Epidermal melanocyte (primary cell): ENCODE results near the gene BTBD7.
A peak's percentile ranks its signal among the peaks of the same experiment; 100 is the strongest.
"Not testable (repeated sequence)": the region's sequence is repeated elsewhere in the genome, so short reads cannot be mapped to it uniquely, and the experiment has no call there.

Experiments used
- DNase-seq: peaks from one replicate; pipeline ENCODE4 v3.0.0; 2011; ENCODE audit warnings: low spot score; ENCODE audit not compliant: insufficient read length

Gene BTBD7

DNA sequence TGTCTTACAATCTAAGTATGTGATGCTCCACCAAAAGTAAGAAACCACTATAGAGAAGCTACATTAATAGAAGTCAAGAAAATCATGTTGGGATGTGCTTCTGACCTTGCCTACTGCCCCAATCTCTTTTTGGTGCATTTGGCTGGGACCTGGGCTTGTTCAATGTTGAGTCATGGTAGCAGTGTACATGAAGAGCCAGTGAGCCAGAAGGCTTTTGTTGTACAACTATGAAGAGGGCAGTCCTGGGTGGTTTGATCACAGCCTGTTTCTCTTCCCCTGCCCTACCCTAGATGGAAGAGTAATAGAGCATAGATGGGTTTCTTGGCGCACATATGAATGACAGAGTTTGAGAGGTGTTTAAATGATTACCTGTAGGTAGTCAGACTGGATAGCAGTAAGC is 69.4 kb downstream of the BTBD7 start:
- no peak for DNase-seq

DNA sequence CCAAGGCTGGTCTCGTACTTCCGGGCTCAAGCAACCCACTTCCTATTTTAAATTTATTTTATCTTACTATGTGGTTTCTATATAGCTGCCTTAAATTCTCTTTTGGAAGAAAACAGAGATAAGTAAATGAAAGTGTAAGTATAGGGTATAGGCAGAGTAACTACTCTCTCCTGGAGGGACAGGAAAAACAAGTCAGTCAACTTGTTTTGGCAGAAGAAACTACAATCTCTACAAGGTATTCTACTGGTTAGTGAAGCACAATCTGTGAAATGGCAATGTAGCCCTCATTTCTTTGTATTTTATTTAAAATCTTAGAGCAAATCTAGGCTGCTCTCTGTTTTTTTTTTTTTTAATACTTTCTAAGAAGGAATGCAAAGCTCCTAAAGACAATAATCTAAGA is 70.4 kb downstream of the BTBD7 start:
- DNase-seq, result no peak

DNA sequence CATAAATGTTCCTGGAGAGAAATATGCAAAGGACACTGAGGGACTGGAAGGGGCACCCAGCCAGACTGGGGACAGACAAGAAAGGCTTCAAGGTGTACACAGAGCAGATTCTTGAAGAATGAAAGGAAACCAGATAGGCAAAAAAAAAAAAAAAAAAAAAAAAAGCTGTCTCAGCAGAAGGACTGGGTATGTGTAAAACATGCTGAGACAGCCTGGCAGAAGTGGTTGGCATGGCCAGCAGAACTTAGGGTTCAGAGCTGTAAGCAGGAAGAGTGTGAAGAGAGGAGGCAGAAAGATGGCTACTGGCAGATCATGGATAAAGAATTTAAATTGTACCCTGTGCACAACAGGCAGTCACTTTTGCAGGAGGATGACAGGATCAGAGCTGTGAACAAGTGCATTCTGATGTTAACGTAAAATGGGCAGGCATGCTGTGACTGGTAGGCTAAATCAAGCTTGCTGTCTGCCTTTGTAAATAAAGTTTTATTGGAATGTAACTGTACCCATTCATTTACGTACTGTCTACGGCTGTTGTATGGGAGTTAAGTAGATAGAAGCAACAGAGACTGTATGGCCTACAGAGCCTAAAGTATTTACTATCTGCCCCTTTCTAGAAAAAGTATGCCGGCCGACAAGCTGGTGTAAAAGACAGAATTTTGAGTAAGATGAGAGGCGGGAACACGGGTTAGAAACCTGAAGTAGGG is 83.6 kb downstream of the BTBD7 start:
- DNase-seq, result no peak

DNA sequence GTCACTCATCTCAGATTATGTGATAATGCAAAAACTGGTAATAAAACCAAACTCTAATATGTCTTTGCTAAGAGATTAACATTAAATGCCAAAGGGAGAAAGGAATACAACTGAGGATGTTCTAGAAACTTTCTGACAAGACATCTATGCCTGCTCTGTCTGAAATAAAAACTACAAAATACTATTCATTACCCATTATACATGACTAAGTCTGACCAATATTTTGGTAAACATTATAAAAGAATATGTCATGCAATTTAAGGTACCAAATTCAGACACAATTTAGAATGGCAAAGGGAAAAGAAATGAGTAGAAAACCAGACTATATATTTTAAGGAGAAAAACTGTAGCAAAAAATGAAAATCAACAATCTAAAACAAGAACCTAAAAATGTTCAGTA is 86.3 kb downstream of the BTBD7 start:
- DNase-seq, result no peak

DNA sequence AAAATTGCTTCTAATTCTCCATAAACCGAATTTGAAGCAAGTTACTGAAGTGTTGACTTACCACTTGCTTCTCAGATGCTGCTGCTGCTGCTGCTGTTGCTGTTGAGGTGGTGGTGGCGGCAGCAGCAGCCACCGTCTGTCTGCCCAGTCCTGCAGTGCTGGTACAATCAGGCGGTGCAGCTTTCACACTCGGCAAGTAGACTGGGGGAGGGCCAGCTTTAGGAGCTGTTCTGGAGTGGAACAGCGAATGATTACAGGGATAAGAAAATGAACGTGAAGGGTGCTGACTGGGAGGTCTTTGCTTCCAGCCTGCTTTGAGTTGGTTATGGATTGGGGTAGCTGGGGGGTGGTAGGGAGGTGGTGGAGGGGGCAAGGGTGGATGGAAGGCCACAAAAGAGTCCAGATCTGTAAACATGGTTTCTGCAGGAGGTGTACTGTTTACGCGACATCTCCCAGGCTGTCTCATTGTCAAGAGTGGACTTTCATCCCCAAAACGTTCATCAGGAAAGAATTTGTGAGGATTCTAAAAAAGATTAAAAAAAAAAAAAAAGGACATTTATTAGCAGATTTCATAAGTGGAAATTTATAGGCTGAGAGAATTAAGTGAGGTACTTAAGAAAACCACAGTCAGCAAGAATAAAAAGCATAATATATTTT is 86.9 kb downstream of the BTBD7 start:
- DNase-seq, result no peak

DNA sequence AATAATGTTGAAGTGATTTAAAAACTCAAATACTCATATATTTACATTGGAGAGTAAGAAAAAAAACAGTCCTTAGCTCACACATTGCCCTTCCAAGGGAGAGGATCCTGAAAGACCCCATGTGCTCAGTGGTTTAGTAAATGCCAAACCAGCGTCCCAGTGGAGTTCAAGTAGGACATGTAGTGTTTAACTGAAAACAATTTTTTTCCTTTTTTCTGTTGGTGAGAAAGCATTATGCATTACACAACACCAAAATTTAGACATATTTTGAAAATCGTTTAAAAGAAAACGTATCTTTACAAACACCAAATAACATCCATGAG is 92.2 kb downstream of the BTBD7 start:
- no peak for DNase-seq

DNA sequence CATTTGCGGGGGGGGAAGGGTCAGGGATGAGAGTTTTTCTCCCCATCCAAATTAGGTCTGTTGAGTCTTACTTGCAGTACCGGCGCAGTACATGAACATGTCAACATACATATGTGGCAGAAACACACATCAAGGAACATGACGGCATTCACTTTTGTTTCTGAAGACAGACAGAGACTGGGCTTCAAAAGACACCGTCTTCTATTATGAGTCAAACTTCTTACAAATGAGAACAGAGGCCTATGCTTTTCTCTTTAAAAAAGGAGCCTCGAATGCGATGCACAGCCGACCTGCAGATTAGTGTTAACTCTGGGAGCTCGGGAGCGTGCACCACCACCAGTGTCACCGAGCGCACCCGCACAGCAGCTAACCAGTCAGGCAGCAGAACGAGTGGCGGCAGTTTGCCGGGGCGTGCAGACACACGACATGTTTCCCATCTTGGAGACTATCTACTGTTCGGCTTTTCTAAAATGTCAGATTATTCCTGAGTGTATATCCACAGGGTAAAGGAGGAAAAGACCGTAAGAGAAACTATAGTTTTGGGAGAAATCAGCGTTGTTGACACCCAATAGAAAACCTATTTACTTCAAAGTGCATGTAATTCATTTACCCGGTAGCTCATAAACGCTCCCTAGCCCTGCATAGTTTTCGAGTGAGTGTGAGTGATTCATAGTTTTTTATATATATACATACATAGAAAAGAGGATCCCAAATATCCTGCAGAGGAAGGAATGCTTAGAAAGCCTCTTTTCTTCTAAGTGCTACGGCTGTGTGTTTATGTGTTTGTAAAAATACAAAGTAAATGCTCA is 92.8 kb downstream of the BTBD7 start:
- DNase-seq, result no peak

DNA sequence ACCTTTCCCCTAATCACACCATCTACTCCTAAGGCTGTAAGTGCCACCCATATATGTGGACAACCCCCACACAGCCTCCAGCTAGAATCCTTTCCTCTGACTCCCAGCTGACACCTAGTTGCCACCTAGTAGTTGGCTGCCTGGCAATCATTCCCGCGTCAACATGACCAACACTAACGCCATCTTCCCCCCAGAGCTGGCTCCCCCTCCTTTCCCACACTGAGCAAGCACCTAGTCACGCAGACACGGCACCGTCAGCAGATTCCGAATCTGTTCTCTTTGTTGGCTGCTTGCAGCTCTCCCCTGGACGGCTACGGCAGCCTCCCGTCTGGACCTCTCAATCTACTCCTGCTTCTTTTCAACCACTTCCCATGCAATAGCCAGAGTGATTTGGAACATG is 98.0 kb downstream of the BTBD7 start:
- no peak for DNase-seq

DNA sequence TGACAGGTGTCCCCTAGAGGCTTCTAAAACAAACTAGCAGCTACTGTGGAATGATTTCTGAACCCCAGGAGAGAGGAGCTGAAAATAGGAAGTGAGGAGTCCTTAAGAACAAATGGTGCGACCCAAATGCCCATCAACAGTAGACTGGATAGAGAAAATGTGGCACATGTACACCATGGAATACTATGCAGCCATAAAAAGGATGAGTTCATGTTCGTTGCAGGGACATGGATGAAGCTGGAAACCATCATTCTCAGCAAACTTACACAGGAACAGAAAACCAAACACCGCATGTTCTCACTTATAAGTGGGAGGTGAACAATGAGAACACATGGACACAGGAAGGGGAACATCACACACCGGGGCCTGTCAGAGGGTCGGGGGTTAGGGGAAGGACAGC is 99.8 kb downstream of the BTBD7 start:
- DNase-seq, result not testable (repeated sequence)

DNA sequence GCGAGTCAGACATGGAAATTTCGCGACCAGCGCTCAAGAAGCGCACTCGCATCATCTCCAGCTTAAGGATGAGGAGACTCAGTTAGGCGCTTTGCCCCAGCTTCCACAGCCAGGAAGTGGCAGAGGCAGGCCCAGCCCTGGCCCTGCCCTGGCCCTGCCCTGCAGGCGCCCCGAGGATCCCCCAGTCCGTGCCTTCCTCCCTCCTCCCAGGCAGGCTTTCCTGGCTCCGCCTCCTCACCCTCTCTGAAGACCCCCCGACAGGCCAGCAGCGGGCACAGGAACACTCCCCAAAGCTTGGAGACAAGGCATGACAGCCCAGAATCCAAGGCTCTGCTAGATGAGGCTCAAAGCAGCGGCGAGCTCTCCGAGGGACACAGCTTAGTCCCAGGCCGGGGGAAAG is 100.7 kb downstream of the BTBD7 start:
- DNase-seq, result no peak

DNA sequence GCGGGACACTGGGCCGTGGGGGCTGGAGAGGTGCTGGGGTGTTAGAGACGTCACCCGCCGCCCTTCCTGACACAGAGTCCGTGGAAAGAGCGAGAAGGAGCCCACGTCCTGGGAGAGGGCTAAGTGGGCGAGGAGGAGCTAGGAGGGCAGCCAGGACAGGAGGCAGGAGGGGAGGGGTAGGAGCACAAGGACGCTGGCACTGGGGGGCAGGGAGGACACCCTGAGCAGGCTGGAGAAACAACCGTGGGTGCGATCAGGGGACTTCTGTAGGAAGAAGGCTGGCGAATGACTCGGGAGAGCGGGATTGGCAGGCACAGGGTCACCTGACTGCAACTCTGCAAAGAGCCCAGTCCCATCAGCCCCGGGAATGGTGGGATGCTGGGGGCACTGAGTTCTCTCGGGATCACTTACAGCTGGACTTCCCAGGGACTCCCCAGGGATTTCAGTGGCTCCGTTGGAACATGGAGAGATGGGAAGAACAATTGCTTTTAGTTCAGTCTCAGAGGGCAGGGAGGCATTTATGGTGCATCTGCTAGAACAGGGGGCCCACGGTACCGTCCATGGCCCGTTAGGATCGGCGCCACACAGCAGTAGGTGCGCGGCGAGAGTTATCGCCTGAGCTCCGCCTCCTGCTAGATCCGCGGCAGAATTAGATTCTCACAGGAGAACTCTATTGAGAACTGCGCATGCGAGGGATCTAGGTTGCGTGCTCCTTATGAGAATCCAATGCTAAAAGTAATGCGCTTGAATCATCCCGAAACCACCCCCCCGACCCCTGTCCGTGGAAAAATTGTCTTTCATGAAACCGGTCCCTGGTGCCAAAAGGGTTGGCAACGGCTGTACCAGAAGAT is 101.5 kb downstream of the BTBD7 start:
- no peak for DNase-seq

DNA sequence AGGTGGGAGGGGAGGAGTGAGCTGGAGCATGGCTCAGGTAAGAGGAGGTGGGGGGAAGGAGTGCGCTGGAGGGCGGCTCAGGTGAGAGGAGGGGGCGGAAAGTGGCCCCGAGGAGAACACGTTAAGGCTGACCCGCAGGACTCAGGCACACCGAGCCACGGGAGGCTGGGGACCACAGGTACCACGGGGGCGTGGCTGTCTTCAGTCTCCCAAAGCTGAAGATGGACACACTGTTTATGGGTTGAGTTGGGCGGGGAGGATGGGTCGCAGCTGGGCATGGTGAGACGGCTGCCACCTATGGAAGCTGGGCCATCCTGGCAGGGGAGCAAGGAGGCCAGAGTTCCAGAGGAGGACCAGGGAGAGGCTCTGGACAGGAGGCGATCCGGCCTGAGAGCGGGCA is 102.3 kb downstream of the BTBD7 start:
- DNase-seq, result no peak

DNA sequence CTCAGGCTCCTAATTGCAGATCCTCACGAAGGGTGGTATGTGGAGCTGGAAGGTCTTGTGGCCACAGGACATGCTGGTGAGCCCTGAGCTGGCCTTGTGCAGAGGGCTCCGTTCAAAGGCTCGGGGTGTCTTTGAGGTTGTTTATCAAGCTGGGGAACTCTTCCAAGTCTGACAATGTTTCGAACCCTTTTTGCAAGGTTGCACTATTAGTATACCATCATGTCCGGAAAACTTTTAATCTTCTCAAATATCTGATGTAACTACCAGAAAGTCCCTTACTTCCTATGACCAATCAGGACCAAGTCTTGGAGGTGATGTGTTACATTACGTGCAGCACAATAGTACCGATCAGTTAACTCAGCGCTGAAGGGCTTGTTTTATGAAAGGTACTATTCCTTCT is 104.3 kb downstream of the BTBD7 start:
- no peak for DNase-seq

DNA sequence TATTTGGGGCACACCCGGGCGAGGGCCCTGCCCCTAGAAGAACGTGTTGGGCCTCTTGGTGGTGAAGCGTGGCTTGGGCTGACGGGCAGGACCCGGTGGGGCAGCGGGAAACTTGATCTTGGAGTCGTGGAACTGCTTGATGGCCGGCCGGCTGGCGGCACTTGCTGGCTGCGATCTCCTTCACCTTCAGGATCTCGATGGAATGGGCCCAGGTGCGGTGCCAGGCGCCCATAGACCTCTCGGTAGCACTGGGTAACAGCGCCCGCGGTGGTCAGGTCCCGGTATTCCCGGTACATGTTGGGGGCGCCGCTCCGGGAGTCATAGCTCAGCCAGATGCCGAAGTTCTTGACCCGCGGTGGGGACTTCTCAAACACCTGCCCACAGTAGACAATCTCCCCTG is 109.3 kb downstream of the BTBD7 start:
- DNase-seq, result no peak

DNA sequence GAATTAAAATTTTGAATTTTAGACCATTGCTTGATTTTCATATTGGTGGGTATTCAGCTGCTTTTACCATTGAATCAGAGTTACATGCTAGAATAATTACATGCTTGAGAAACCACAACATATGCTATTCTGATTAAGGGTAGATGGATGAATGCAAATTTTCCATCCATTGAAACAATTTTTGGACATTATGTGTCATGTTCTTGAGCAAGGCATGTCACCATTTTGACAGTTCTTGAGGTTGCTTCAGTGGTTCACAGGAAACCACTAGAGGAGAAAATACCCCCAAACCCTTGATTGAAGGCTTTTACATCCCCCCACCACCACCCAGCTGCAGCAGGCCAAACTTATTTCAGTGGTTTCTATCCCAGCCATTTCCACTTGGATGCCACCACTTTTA is 112.3 kb downstream of the BTBD7 start:
- DNase-seq, result no peak

DNA sequence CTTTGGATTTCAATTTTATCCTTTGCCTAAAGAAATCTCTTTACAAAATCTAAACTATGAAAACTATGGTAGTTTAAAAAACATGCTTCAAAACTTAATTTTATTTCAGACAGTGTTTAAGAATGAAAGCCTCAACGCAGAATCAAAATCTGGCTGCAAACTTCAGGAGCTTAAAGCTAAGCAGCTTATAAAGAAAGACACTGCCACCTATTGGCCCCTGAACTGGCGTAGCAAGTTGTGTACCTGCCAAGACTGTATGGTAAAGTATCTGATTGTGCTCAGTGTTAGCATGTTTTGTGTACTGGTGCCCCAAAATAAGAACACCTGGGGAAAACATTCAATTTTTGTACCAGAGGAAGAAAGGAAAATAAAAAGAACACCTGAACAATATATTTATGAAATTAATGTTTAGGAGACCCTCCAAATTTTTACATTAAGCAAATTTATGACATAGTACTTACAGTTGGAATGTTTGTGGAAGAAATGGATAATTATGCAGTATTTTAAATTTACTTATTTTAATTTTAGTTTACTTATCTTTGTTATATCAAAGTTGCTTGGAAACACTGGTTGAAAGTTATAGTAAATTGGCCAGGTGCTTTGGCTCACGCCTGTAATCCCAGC is 113.6 kb downstream of the BTBD7 start:
- no peak for DNase-seq

DNA sequence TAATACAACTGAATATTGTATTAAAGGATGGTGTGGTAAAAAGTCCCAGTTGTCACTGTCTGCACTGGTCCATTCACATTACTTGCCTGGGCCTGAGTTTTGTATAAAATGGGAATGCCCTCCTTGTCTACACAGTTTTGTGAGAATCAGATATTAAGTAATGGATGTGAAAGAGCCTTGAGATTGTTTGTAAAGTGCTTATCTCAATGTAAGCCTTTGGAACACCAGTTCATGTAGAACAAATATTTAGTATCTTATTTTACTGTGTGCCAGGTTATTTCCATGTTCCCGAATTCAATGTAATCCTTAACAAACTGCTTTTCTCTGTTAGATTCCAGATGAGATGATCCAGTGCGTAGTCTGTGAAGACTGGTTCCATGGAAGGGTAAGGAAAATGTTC is 118.2 kb downstream of the BTBD7 start:
- DNase-seq, result no peak

DNA sequence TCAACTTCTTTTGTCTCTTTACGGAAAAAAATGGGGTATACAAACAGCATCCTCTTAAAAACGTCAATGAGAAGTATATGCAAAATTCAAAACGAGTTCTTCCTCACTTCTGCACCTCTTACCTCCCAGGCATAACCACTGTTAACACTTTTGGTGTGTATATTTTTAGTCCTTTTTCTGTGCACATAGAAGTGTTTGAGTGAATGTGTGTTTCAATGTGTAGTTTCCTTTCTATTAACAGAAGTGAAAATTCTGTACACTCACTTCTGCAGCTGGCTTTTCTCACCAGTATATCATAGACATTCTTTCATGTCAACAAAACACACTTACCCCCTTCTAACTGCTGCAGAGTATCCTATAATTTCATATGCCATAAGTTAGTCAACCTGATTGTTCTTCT is 120.4 kb downstream of the BTBD7 start:
- no peak for DNase-seq

DNA sequence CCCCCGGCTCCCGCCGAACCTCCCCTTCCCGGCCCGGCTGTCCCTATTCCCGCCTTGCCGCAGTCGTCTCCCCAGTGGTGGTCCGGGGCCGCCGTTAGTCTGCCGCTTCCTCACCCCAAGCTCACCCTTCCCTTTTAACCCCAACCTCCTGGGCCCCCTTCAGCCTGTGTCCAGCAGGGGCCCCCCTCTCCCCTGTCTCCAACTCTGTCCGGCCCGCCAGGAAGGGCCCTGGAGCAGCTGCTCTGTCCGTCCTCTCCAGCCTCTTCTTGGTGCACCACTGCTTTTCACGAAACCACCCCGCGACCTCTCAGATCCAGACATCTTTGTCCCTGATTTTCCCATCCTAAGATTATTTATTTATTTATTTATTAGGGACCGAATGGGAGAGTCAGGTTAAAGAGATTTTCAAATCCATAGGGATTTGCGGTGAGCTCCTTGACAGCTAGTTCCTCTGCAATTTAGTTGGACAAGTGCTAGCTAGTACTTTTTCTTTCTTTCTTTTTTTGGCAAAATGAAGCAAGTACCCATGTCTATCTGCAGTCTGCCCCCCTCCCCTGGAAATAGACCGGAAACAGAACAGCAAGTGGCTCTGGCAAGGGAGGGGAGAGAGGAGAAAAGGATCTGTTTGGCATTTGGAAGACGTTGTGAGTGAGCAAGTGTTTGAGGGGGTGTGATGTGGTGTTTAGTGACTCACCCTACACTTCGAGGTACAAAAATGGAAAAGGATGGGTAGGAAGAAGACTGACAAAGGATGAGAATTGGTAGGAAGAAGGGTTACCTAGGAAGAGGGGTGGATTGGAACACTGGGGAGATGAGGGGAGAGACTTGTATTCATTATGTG is 125.1 kb downstream of the BTBD7 start:
- no peak for DNase-seq

DNA sequence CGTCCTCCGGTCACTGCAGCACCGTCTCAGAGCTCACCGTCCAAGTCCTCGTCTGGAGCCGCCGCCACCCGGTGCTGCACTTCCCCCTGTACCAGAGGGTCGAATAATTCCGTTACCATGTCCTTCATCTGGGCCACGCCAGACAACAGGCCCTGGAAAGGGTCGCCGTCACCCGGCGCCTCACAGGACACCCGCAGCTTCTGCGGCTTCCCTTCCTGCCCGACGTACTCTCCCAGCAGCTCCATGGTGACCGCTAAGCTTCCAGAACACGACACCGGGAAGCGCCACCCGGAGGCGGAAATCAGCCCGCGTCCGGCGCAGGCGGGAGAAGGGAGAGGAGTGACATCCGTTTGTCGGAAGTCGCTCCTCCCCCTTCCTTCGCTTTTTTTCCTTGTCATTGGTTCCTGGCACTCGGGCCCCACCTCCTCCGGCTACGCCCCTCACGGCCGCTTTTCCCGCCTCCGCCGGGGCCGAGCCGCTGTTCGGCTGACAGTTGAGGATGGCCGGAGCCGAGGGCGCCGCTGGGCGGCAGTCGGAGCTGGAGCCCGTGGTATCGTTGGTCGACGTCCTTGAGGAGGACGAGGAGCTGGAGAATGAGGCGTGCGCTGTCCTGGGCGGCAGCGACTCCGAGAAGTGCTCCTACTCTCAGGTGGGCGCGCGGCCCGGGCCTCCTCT is 125.9 kb downstream of the BTBD7 start, which contains the start of the genes GON7 and UBR7:
Gene GON7 (minus strand): TSS at position 273 of the 675 bp plus-strand sequence. CDS start 28 bp downstream, at position 245.
Gene UBR7 (plus strand): TSS at position 464 of the 675 bp plus-strand sequence. CDS start 36 bp downstream, at position 500.
- peak; percentile 79 for DNase-seq
